Frontal cortex (tissue), 4 donors: ENCODE data around the gene ABHD17B. TPM values are rescaled to one million over a fixed set of nuclear protein-coding genes. Genes with fewer than 3 reads are reported as not detected.
"Not testable (repeated sequence)": the region's sequence is repeated elsewhere in the genome, so short reads cannot be mapped to it uniquely, and the experiment has no call there.

Experiments
- DNase-seq, 2 donors: peaks; one replicate each; pipeline ENCODE4 v3.0.0; 2012; ENCODE audit warnings: low spot score in 2 of 2
- FAIRE-seq: peaks from 2 replicates; lab custom pipeline; 2012; peaks lifted over from hg19 to GRCh38; lab: Jason Lieb, UNC
- total RNA-seq: library from RNA; depleted of rRNA; stranded (reverse); fragments of >200 nt; gene quantifications from one replicate; pipeline ENCODE4 v1.2.3, GENCODE V29; 2014
- donor health status: control.
- donor health status: control.
- donor health status: control.

Gene ABHD17B
- total RNA-seq, result 113 TPM

DNA sequence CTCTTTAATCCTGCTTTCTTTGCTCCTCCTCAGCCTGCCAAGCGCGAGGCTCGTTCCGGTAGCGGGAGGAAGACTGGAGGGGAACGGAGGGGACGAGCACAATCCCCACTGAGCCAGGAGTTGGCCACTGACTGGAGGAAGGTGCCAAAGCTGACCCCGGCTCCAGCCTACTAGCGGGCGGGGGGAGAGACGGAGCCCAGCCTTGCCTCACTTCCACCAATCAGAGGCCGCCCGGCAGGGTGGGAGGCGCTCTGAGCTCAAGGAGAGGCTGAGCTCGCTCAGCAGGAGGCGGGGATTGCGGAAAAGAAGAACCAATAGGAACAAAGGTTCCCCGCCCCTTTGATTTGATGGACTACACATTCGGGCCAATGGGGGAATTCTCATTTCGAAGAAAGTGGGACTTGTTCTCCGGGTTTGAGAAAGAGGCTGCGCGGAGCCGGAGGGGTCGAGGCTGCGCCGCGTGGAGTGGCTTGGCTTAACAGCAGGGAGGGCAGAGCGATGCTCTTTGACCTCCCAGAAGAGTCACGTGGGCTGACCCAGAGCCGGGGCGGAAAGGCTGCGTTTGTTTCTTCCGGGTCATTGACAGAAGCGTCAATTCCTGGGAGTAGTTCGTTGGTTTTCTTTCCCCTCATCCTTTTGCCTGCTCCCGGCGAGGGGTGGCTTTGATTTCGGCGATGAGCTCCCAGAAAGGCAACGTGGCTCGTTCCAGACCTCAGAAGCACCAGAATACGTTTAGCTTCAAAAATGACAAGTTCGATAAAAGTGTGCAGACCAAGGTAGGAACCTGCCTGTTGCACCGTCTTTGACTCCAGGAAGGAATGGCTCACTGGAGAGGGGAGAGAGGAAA lies at the start of gene ABHD17B, which contains the start of gene C9orf85:
ABHD17B (minus strand) TSS at position 133 of the 847 bp plus-strand sequence. CDS start 36,113 bp downstream, outside the sequence.
C9orf85 (plus strand) TSS at position 579 of the 847 bp plus-strand sequence; CDS start at position 675, 96 bp downstream.
- FAIRE-seq, result peak; percentile 99

DNA sequence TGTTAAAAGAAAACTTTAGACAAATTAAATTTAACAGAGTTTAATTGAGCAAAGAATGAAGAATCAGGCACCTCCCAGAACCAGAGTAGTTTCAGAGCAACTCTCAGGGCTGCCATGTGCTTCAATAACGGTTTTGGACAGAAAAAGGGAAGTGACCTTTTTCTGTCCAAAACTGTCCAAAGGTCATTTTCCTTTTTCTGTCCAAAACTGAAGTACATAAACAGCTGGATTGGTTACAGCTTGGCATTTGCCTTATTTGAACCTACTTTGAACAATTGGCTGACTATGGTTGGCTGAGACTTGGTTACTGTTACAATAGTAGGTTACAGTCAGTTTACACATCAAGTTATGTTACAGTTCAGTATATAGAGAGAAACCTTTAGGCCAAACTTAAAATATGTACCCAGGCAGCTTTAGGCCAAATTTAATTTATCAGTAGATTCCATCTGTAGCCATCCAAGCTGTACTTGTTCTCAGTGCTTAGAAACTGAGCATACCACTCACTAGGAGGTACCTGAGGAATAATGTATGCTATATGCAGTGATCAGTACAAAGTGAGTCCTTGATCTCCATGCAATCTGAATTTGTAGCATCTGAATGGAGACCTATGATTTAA lies 44.4 kb upstream of the ABHD17B start:
- no peak for FAIRE-seq

More for the DNA sequence above, at the start of gene ABHD17B, which contains the start of gene C9orf85:
- peak; percentile 96 to 97 for DNase-seq

DNA sequence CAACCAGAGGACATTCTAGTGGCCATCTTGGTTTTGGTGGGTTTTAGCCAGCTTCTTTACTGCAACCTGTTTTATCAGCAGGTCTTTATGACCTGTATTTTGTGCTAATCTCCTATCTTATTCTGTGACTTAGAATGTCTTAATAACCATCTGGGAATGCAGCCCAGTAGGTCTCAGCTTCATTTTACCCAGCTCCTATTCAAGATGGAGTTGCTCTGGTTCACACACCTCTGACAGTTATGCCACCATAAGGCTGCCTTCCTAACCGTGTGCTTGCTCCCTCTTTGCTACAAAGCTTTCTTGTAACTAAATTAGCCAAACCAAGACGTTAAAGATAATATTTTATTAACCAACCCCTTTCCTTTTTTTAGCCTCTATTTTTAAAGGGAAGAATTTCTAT lies 43.7 kb upstream of the ABHD17B start:
- FAIRE-seq, DNase-seq: not testable (repeated sequence)

More for the DNA sequence above, 44.4 kb upstream of the ABHD17B start:
- no peak for DNase-seq

DNA sequence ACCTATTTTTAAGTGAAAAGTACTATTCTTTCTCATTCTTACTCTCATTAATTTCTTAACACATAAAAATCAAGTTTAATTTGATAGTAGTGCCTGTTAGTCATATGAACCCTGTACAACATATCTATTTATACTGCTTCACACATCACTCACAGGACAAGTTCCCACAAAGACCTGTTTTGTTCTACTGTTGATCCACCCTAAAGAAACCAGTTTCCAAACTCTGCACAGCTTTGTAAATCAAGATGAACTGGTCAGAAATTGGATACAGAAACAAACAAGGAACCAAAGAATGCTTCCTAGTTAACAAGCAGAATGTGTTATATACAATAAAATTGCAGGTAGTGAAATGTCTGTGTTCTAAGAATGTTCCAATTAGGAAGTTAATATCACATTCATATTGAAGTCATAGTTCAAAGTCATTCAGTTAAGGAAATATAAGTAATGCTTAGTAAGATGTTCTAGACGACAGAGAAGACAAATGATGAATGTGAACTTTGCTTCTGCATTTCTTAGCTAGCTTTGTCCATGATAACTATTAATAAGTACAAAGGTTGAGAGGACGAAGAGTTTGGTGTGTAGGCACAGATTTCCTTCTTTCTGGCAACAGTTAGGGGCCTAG lies 33.9 kb upstream of the ABHD17B start:
- DNase-seq, result no peak
- no peak for FAIRE-seq

DNA sequence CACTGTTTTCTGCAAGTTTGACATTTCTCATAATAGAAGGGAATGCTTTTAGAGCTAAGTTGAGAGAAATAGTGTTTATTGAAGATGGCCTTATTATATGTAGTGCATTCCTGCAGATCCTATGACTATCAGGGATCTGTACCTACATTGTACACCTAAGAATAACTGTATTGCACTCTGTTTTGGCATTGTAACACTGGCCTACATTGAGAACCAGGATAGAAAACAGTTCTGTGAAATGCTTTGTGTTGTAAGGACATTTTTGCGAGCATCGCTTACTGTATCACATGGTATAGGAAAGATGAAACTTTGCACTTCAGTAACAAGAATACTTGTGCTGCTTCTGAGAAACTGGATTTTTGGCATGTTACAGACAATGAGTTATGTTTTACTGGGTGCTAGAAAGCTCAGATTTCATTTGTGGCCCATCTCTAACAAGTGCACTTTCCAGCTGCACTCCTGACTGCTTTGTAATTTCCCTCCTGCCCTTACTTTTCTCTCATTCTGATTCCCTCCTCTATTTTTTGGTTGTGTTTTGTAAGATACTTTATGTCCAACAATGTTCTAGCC lies 31.1 kb upstream of the ABHD17B start:
- DNase-seq (no peak), FAIRE-seq (no peak)

GRCh38 chr9:71941060-71941568 lies 30.1 kb upstream of the ABHD17B start:
- FAIRE-seq, result no peak

GRCh38 chr9:71937898-71938297 lies 26.9 kb upstream of the ABHD17B start:
- FAIRE-seq (no peak), DNase-seq (no peak)

More at GRCh38 chr9:71941060-71941568, 30.1 kb upstream of the ABHD17B start:
- no peak for DNase-seq

DNA sequence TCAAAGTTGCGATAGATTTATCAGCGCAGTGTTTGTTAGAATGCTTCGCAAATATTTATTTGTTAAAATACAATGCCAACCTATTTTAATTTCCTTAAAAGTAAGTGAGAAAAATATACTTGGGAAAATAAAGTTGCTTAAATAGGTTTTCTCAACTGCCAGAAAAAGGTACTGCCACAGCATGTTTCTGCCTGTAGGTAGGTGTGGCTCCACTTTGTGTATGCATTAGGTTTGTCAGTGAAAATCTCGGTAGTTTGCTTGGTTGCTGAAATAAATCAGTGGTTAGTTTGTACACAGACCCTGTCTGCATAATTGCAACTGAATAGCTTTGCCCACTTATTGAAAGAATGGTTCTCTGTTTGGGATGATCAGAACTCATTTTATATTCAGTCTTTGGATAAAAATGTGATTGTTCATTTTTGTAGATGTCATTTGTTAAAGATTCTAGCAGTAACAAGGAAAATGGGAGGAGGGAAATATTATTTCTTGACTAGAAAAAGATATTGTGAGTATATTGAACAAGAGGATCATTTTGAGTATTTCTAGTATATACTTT lies 26.2 kb upstream of the ABHD17B start:
- no peak for FAIRE-seq

GRCh38 chr9:71936066-71936465 lies 25.1 kb upstream of the ABHD17B start:
- DNase-seq, result no peak
- FAIRE-seq, result no peak

More for the DNA sequence above, 26.2 kb upstream of the ABHD17B start:
- DNase-seq, result no peak

- FAIRE-seq, result no peak
These were observed 20.2 kb upstream of the ABHD17B start for GRCh38 chr9:71931166-71931565.

GRCh38 chr9:71929791-71930440 lies 18.9 kb upstream of the ABHD17B start:
- FAIRE-seq (no peak), DNase-seq (no peak)

More at GRCh38 chr9:71931166-71931565, 20.2 kb upstream of the ABHD17B start:
- DNase-seq, result no peak

DNA sequence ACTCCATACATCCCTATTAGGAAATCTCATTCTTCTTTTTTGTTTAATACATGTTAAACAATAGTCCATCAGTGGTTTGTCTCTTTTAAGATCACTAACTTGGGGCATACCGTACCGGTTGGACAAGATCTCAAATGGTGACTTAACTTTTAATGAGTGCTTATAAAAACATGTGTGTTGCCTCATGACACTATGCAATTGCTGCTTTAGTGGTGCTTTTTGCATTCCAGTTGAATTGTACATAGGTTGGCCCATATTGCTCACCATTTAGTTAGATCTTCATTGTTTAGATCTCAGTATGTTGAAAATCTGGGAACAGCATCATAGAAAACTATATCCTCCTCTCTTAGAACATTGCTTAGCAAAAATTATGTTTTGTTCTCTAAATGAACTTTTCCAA lies 18.2 kb upstream of the ABHD17B start:
- DNase-seq (no peak), FAIRE-seq (no peak)

GRCh38 chr9:71928806-71929205 lies 17.8 kb upstream of the ABHD17B start:
- no peak for FAIRE-seq

DNA sequence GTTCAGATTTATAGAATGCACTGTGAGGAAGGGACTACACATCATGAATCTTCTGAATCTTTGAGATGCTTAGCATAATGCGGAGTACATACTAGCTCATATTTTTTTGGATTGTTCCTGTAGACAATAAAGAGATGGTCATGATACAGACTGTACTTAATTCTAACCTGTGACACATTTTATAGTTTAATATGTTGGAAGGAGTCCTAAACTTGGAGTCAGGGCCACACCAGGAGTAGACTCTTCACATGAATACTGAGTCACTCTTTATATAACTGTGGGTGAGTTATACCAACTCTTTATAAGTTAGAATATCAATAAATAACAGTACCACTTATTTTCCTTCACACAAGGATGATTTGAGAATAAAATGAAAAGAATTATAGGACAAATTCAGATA lies 17.4 kb upstream of the ABHD17B start:
- DNase-seq, result no peak
- FAIRE-seq, result no peak

More at GRCh38 chr9:71928806-71929205, 17.8 kb upstream of the ABHD17B start:
- no peak for DNase-seq

DNA sequence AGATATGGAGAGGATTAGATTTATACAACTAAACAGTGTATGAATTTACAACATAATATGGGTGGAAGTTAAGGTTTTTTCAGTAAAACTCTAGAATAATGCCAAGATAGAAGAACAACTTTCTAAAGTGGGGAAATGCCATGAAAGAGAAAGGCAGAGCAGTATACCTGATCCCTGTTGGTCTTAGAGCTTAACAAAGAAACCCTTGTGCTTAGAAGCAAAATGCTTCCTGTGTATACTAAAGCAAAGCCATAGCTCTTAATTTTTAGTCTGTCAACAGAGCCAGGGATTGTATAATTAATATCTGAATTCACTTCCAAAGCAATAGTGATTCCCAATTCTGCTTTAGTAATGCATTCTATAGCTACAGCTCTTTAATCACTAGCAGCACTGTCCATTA lies 14.8 kb upstream of the ABHD17B start:
- DNase-seq (no peak), FAIRE-seq (no peak)

DNA sequence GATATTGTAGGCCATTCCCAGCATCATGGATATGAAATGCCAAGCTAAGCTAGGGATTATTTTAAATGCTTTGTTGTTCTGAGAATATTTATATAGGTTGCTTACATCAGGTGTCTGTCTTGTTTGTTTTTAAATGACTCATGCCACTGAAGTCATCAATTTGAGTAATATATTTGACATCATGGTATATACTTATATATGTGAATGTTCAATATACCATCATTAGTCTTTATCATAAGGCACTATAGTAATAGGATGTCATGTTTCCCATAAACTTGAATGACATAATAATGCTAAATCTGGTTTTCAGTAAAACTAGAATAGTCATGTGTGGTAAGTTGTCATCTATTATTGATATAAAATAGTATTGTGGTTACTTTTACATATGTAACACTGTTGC lies 13.6 kb upstream of the ABHD17B start:
- no peak for DNase-seq
- FAIRE-seq, result no peak

DNA sequence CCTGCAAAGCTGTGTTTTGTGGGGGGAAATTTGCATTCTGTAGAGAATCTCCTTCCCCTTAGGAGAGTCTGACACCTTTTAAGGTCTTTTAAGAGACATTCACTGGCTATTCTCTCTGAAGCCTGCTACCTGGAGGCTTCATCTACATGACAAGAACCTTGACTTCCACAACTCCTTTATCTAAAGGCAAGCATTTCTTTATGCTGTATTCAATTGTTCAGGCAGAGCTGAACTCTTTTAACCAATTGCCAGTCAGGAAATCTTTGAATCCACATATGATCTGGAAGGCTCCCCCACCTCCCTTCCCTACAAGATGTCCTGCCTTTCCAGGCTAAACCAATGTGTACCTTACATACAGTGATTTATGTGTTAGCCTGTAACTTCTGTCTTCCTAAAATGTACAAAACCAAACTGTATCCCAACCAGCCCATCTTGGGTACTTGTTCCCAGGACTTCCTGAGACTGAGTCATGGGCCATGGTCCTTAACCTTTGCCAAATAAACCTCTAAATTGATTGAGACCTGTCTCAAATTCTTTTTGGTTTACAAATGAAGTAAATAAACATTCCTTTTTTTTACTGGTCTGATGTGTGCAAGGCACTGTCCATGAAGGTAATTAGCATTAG lies 10.3 kb upstream of the ABHD17B start:
- DNase-seq (no peak), FAIRE-seq (no peak)

DNA sequence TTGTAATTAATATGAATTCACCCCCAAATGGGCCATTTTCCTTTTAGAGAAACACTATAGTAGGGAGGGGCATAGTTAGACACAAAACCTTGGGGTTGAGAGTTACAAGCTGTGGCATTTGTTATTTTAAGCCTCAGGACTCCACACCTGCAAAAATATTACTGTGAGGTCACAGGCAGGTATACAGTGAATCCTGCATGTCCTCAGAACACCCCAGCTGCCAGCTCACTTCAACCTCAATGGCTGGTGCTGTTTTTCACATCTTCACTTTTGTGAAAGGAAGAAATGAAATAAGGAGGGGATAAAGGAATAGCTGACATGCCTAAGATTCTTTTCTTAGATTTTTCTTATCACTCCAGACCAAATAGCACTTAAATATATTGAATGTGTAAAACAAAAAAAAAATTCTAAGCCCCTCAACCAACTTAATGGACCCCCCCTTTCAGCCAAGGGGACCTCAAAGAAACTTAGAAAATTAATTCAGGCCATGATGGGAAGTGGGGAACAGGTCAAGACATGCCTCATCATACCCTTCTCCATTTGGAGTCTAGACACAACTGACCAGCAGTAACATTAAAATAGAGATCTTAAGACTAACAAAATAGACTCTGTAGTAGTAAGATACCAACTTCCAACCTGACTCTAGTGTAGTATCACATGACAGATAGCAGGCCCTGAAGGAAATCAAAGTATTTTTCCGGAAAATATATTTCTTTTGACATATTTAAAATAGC lies 9.6 kb upstream of the ABHD17B start:
- FAIRE-seq, result no peak
- no peak for DNase-seq
